Colonic mucosa (tissue), 4 donors: ENCODE results near the gene DOCK2. TPM values are rescaled to one million over a fixed set of nuclear protein-coding genes. Genes with fewer than 3 reads are reported as not detected.

Experiments
- DNase-seq: peaks from one replicate; pipeline ENCODE4 v3.0.0-alpha.2; 2020
- H3K27ac ChIP-seq: fragments of 200-600 bp; one replicate; pipeline ENCODE4 v1.8.0; 2021
- H3K27me3 ChIP-seq: fragments of 200-600 bp; one replicate; pipeline ENCODE4 v1.8.0; 2021
- H3K36me3 ChIP-seq: fragments of 200-600 bp; one replicate; pipeline ENCODE4 v1.8.0; 2021
- H3K4me1 ChIP-seq: fragments of 200-600 bp; one replicate; pipeline ENCODE4 v1.8.0; 2021; ENCODE audit warnings: mild to moderate bottlenecking
- H3K4me3 ChIP-seq: fragments of 200-600 bp; one replicate; pipeline ENCODE4 v1.8.0; 2021
- H3K9ac ChIP-seq, 2 donors: one replicate each; pipeline ENCODE4 v1.7.0; 2013; ENCODE audit warnings: control low read depth in 2 of 2, low read depth in 2 of 2, low read length in 2 of 2
- H3K9me3 ChIP-seq: fragments of 200-600 bp; one replicate; pipeline ENCODE4 v1.8.0; 2021
- CTCF ChIP-seq: fragments of 200-600 bp; IDR thresholded peaks from one replicate; pipeline ENCODE4 v1.8.0; 2022; ENCODE audit warnings: antibody characterized with exemption, mild to moderate bottlenecking
- intact Hi-C: fragments of 100-400 bp; cut with DNase I; formaldehyde crosslinking; loops from one replicate; pipeline ENCODE4 v1.14.1; 2022
- total RNA-seq, 2 donors: library from RNA; stranded (reverse); fragmentation: NEBNext Ultra II Directional in 1 of 2; extraction: Animal tissue kit (Norgen Biotek cat#: 25700) in 1 of 2; gene quantifications; one replicate each; pipeline ENCODE4 v1.2.1, GENCODE V29; 2021
- donor health status: healthy.
- donor health status: DM: no; HTN: no; CAD: no.
- donor health status: DM: no; HTN: no; CAD: no.

The DOCK2 gene
- total RNA-seq, 2 donors from 2014 or later, result 4.8 to 6.0 TPM

GRCh38 chr5:169991115-169991869, 354.2 kb downstream of the DOCK2 start:
- H3K4me3 ChIP-seq, result no peak overlapping the region
- TF ChIP-seq CTCF, result no peak

DNA sequence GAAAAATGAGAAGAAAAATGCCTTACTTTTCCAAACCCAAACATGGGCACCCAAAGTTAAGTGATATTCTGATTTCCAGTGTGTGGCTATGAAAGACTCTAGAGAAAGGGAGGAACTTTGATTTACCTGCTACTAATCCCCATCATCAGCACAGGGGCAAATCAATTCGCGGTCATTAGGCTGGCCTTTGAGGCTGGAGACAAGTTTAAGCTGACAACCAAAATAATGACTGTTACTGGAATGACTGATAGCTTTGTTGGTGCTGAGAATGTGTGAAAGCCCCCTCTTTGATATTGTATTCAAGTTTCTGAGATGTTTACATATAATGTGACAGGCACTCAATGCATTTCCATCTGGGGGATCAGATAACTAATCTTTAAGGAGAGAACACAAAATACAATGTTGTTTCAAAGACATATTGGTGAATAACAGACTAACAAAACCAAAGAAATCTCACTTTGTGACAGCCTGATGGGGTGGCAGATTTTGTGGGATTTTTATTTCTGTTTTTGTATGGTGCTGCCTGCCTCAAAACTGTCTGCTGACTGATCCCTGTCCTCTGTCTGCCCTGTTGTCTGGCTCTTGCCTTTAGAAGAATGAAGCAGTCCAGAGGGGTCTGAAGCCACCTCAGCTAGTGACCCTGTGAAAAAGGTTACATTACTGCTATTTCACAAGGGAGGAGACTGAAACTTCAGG, 355.9 kb downstream of the DOCK2 start:
- intact Hi-C loops, result no loop called here
- Histone ChIP-seq H3K9ac (no peak overlapping the region), H3K4me1 (no peaks in the 10 kb centered on the region), H3K9me3 (no peaks in the 10 kb centered on the region), H3K4me3 (no peak overlapping the region), H3K27me3 (no peaks in the 10 kb centered on the region), H3K27ac (no peak overlapping the region), H3K36me3 (no peaks in the 10 kb centered on the region)
- DNase-seq, result no peak
- no peak for TF ChIP-seq CTCF

More at GRCh38 chr5:169991115-169991869, 354.2 kb downstream of the DOCK2 start:
- H3K9ac ChIP-seq, result no peak overlapping the region
- no peaks in the 10 kb centered on the region for H3K4me1 ChIP-seq
- DNase-seq, result no peak
- no peaks in the 10 kb centered on the region for H3K27me3 ChIP-seq
- intact Hi-C loops, result no loop called here
- H3K36me3 ChIP-seq, result no peaks in the 10 kb centered on the region
- H3K27ac ChIP-seq, result no peak overlapping the region
- no peaks in the 10 kb centered on the region for H3K9me3 ChIP-seq

- Histone ChIP-seq H3K9ac (no peak overlapping the region), H3K27ac (no peak overlapping the region), H3K36me3 (no peaks in the 10 kb centered on the region), H3K9me3 (no peaks in the 10 kb centered on the region), H3K27me3 (no peaks in the 10 kb centered on the region), H3K4me3 (no peak overlapping the region), H3K4me1 (no peaks in the 10 kb centered on the region)
- DNase-seq, result no peak
- intact Hi-C loops, result no loop called here
- no peak for TF ChIP-seq CTCF
These were observed 356.4 kb downstream of the DOCK2 start for GRCh38 chr5:169993485-169993790.

- no peaks in the 10 kb centered on the region for H3K27me3 ChIP-seq
- no peaks in the 10 kb centered on the region for H3K9me3 ChIP-seq
- H3K27ac ChIP-seq, result no peak overlapping the region
- intact Hi-C loops, result no loop called here
- no peaks in the 10 kb centered on the region for H3K4me1 ChIP-seq
- H3K36me3 ChIP-seq, result no peaks in the 10 kb centered on the region
- no peak for TF ChIP-seq CTCF
- H3K9ac ChIP-seq, result no peak overlapping the region
- DNase-seq, result no peak
- H3K4me3 ChIP-seq, result no peak overlapping the region
These were observed 360.7 kb downstream of the DOCK2 start for GRCh38 chr5:169997798-169998197.

DNA sequence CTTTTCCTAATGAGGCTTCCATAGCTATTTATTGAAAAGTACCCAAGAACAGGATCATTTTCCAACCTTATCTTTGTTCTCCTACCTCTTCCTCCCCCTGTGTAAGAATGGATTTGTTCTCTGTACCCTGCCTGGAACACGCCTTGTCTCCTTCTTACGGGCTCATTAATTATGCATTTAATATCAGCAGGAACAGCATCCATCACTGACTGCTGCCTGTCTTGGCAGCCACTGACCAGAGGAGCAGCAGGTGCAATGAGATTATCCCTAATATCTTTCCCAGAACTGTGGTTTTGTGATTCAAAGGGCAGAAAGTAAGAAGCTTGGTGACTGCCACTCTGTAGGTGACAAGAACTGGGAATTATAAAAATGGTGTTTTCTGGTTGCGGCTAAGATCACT, 362.5 kb downstream of the DOCK2 start:
- H3K4me1 ChIP-seq, result no peaks in the 10 kb centered on the region
- H3K9ac ChIP-seq, result no peak overlapping the region
- no peaks in the 10 kb centered on the region for H3K9me3 ChIP-seq
- H3K36me3 ChIP-seq, result no peaks in the 10 kb centered on the region
- H3K27me3 ChIP-seq, result no peaks in the 10 kb centered on the region
- no peak overlapping the region for H3K27ac ChIP-seq
- no peak for TF ChIP-seq CTCF
- no peak overlapping the region for H3K4me3 ChIP-seq
- no peak for DNase-seq
- intact Hi-C loops, result no loop called here
